DOHH2 (cell line): ENCODE data around the gene BEND3.

ENCODE experiments used
- H3F3A ChIP-seq: fragments of 200-600 bp; sonication (generic), shearing (Covaris generic); 2 replicates; pipeline ENCODE4 v1.6.0; 2016; ENCODE audit warnings: antibody characterized with exemption, mild to moderate bottlenecking; ENCODE audit not compliant: control insufficient read depth, insufficient read depth
- H3K27ac ChIP-seq: fragments of 200-600 bp; sonication (generic); 2 replicates; pipeline ENCODE4 v1.5.1; 2014; ENCODE audit warnings: low read depth, mild to moderate bottlenecking, low read length, moderate library complexity
- H3K27me3 ChIP-seq: fragments of 200-600 bp; sonication (generic); 2 replicates; pipeline ENCODE4 v1.6.1; 2014; ENCODE audit warnings: mild to moderate bottlenecking, low read length, mixed read lengths; ENCODE audit not compliant: control insufficient read depth
- H3K36me3 ChIP-seq: fragments of 200-600 bp; sonication (generic); 2 replicates; pipeline ENCODE4 v1.6.1; 2014; ENCODE audit warnings: mild to moderate bottlenecking, low read length, moderate library complexity, mixed read lengths; ENCODE audit not compliant: control insufficient read depth
- H3K4me1 ChIP-seq: fragments of 200-600 bp; sonication (generic); 2 replicates; pipeline ENCODE4 v1.6.1; 2014; ENCODE audit warnings: mild to moderate bottlenecking, low read length, mixed read lengths; ENCODE audit not compliant: control insufficient read depth
- H3K4me2 ChIP-seq: fragments of 200-600 bp; sonication (generic); 2 replicates; pipeline ENCODE4 v1.6.0; 2014; ENCODE audit warnings: mild to moderate bottlenecking, low read length, moderate library complexity
- H3K4me3 ChIP-seq: fragments of 200-600 bp; sonication (generic); 2 replicates; pipeline ENCODE4 v1.5.1; 2014; ENCODE audit warnings: mild to moderate bottlenecking, low read length, mixed read lengths
- H3K79me2 ChIP-seq: fragments of 200-600 bp; sonication (generic); 2 replicates; pipeline ENCODE4 v1.6.1; 2014; ENCODE audit warnings: mild to moderate bottlenecking, low read length, mixed read lengths; ENCODE audit not compliant: control insufficient read depth
- H3K9me2 ChIP-seq: fragments of 200-600 bp; sonication (generic); replicated peaks from 2 replicates; pipeline ENCODE4 v1.6.1; 2014; ENCODE audit warnings: mild to moderate bottlenecking, low read length, mixed read lengths; ENCODE audit not compliant: control insufficient read depth
- H3K9me3 ChIP-seq: fragments of 200-600 bp; sonication (generic); 2 replicates; pipeline ENCODE4 v1.6.1; 2014; ENCODE audit warnings: antibody characterized with exemption, low read length, mixed read lengths; ENCODE audit not compliant: control insufficient read depth, insufficient read depth
- H4K20me1 ChIP-seq: fragments of 200-600 bp; sonication (generic); 2 replicates; pipeline ENCODE4 v1.6.0; 2014; ENCODE audit warnings: low read depth, mild to moderate bottlenecking, antibody characterized with exemption, low read length, moderate library complexity; ENCODE audit not compliant: control insufficient read depth, insufficient read depth
- CTCF ChIP-seq: fragments of 200-600 bp; sonication (generic); IDR thresholded peaks from one replicate; pipeline ENCODE4 v1.5.1; 2014; ENCODE audit warnings: antibody characterized with exemption, mild to moderate bottlenecking, low read depth, low read length; ENCODE audit not compliant: poor library complexity, severe bottlenecking
- EZH2phosphoT487 ChIP-seq: fragments of 200-600 bp; sonication (generic); IDR thresholded peaks from 2 replicates; pipeline ENCODE4 v1.6.1; 2017; ENCODE audit warnings: borderline replicate concordance, mild to moderate bottlenecking, antibody characterized with exemption, low read length, moderate library complexity, mixed read lengths

Gene BEND3

GRCh38 chr6:107102414-107102805, 12.9 kb downstream of the BEND3 start:
- no peaks in the 10 kb centered on the region for H4K20me1 ChIP-seq
- no peaks in the 10 kb centered on the region for H3K9me3 ChIP-seq
- peaks cover 10% of the 10 kb centered on the region for H3K4me1 ChIP-seq
- no peak for TF ChIP-seq CTCF
- TF ChIP-seq EZH2phosphoT487, result no peak
- H3K79me2 ChIP-seq, result 0 out of 2 replicates have a peak, but pooled peaks cover 2% of the 10 kb centered on the region
- H3K9me2 ChIP-seq, result no peaks in the 10 kb centered on the region
- no peak overlapping the region for H3K27ac ChIP-seq
- H3K4me3 ChIP-seq, result no peak overlapping the region
- no peaks in the 10 kb centered on the region for H3F3A ChIP-seq
- H3K36me3 ChIP-seq, result no peaks in the 10 kb centered on the region
- H3K4me2 ChIP-seq, result no peak overlapping the region
- no peaks in the 10 kb centered on the region for H3K27me3 ChIP-seq

- no peak overlapping the region for H3K4me3 ChIP-seq
- no peaks in the 10 kb centered on the region for H3K9me2 ChIP-seq
- no peaks in the 10 kb centered on the region for H3K9me3 ChIP-seq
- no peaks in the 10 kb centered on the region for H4K20me1 ChIP-seq
- H3K36me3 ChIP-seq, result no peaks in the 10 kb centered on the region
- H3K79me2 ChIP-seq, result 0 out of 2 replicates have a peak, but pooled peaks cover 2% of the 10 kb centered on the region
- no peaks in the 10 kb centered on the region for H3K27me3 ChIP-seq
- no peak for TF ChIP-seq CTCF
- no peak for TF ChIP-seq EZH2phosphoT487
- no peaks in the 10 kb centered on the region for H3F3A ChIP-seq
- H3K4me2 ChIP-seq, result no peak overlapping the region
- H3K4me1 ChIP-seq, result peaks cover 10% of the 10 kb centered on the region
- no peak overlapping the region for H3K27ac ChIP-seq
These were observed 13.5 kb downstream of the BEND3 start for GRCh38 chr6:107101686-107102413.

- Histone ChIP-seq H3K79me2 (0 out of 2 replicates have a peak, but pooled peaks cover 2% of the 10 kb centered on the region), H3K9me2 (no peaks in the 10 kb centered on the region), H4K20me1 (no peaks in the 10 kb centered on the region), H3K4me2 (no peak overlapping the region), H3K4me1 (peaks cover 10% of the 10 kb centered on the region), H3K4me3 (no peak overlapping the region), H3K9me3 (no peaks in the 10 kb centered on the region), H3K27me3 (no peaks in the 10 kb centered on the region), H3K36me3 (no peaks in the 10 kb centered on the region), H3K27ac (no peak overlapping the region), H3F3A (no peaks in the 10 kb centered on the region)
- no peak for TF ChIP-seq EZH2phosphoT487
- no peak for TF ChIP-seq CTCF
These were observed 14.1 kb downstream of the BEND3 start for GRCh38 chr6:107101211-107101610.
